GM23338 (cell line): ENCODE results near the gene IFNA16. TPM values are rescaled to one million over a fixed set of nuclear protein-coding genes. Genes with fewer than 3 reads are reported as not detected.
A peak's percentile ranks its signal among the peaks of the same experiment; 100 is the strongest.
"Not testable (repeated sequence)": the region's sequence is repeated elsewhere in the genome, so short reads cannot be mapped to it uniquely, and the experiment has no call there.

ENCODE experiments used
- ATAC-seq: fragments of 200-7000 bp; cut with Tn5 transposase; 3 replicates; pipeline ENCODE4 v1.9.1; 2020
- DNase-seq: peaks from one replicate; pipeline ENCODE4 v3.0.0-alpha.2; 2015; ENCODE audit warnings: low spot score
- H2AFZ ChIP-seq: fragments of 200-600 bp; sonication (generic); 2 replicates; pipeline ENCODE4 v1.8.0; 2016; ENCODE audit warnings: antibody characterized with exemption, mild to moderate bottlenecking, moderate library complexity
- H3F3A ChIP-seq: fragments of 200-600 bp; sonication (generic); replicated peaks from 2 replicates; pipeline ENCODE4 v1.8.0; 2017; ENCODE audit warnings: antibody characterized with exemption, mixed run types, low read depth
- H3K27ac ChIP-seq: fragments of 200-600 bp; sonication (generic); 2 replicates; pipeline ENCODE4 v1.6.1; 2016; ENCODE audit warnings: low read depth
- H3K27me3 ChIP-seq: fragments of 200-600 bp; sonication (generic); 2 replicates; pipeline ENCODE4 v1.8.0; 2016; ENCODE audit warnings: mild to moderate bottlenecking, mixed run types, moderate library complexity; ENCODE audit not compliant: insufficient read depth
- H3K36me3 ChIP-seq: fragments of 200-600 bp; sonication (generic); 2 replicates; pipeline ENCODE4 v1.8.0; 2016; ENCODE audit warnings: mild to moderate bottlenecking; ENCODE audit not compliant: insufficient read depth
- H3K4me1 ChIP-seq: fragments of 200-600 bp; sonication (generic); 2 replicates; pipeline ENCODE4 v1.8.0; 2016; ENCODE audit warnings: mild to moderate bottlenecking, moderate library complexity; ENCODE audit not compliant: insufficient read depth
- H3K4me2 ChIP-seq: fragments of 200-600 bp; sonication (generic); 2 replicates; pipeline ENCODE4 v1.7.1; 2017; ENCODE audit warnings: mixed run types
- H3K4me3 ChIP-seq: fragments of 200-600 bp; sonication (generic); 2 replicates; pipeline ENCODE4 v1.6.1; 2016; ENCODE audit warnings: mixed run types
- H3K79me2 ChIP-seq: fragments of 200-600 bp; sonication (generic); replicated peaks from 2 replicates; pipeline ENCODE4 v1.8.0; 2017; ENCODE audit warnings: mild to moderate bottlenecking; ENCODE audit not compliant: insufficient read depth
- H3K9me2 ChIP-seq: fragments of 200-600 bp; sonication (generic); 2 replicates; pipeline ENCODE4 v1.8.0; 2017; ENCODE audit not compliant: insufficient read depth
- H4K20me1 ChIP-seq: fragments of 200-600 bp; sonication (generic); replicated peaks from 2 replicates; pipeline ENCODE4 v1.8.0; 2017; ENCODE audit warnings: mild to moderate bottlenecking; ENCODE audit not compliant: insufficient read depth
- H3K27ac Mint-ChIP-seq: 2 replicates; pipeline ENCODE4 v1.8.0; 2020; ENCODE audit warnings: inconsistent platforms, mild to moderate bottlenecking, moderate library complexity, mixed read lengths
- H3K27me3 Mint-ChIP-seq: 3 replicates; pipeline ENCODE4 v1.8.0; 2022; ENCODE audit warnings: low read depth, mild to moderate bottlenecking, moderate library complexity, mixed read lengths, inconsistent platforms; ENCODE audit not compliant: insufficient read depth, poor library complexity
- H3K36me3 Mint-ChIP-seq: 3 replicates; pipeline ENCODE4 v1.8.0; 2021; ENCODE audit warnings: low read depth, mild to moderate bottlenecking, inconsistent platforms, moderate library complexity, mixed read lengths
- H3K4me1 Mint-ChIP-seq: 3 replicates; pipeline ENCODE4 v1.8.0; 2020; ENCODE audit warnings: mild to moderate bottlenecking, inconsistent platforms, mixed read lengths
- H3K4me3 Mint-ChIP-seq: 3 replicates; pipeline ENCODE4 v1.8.0; 2021; ENCODE audit warnings: moderate library complexity, mild to moderate bottlenecking, inconsistent platforms, mixed read lengths
- H3K9me3 Mint-ChIP-seq: 3 replicates; pipeline ENCODE4 v1.8.0; 2020; ENCODE audit warnings: moderate library complexity, mild to moderate bottlenecking, inconsistent platforms, mixed read lengths
- EZH2 ChIP-seq: fragments of 200-600 bp; sonication (generic); IDR thresholded peaks from one replicate; pipeline ENCODE4 v1.8.0; 2017; ENCODE audit warnings: antibody characterized with exemption, mild to moderate bottlenecking, low read depth; ENCODE audit not compliant: unreplicated experiment
- EZH2phosphoT487 ChIP-seq: fragments of 200-600 bp; sonication (generic); IDR thresholded peaks from one replicate; pipeline ENCODE4 v1.8.1; 2018; ENCODE audit warnings: antibody characterized with exemption; ENCODE audit not compliant: unreplicated experiment
- NANOG ChIP-seq: IDR thresholded peaks from 2 replicates; pipeline ENCODE4 v1.6.1; 2016; ENCODE audit warnings: antibody characterized with exemption, borderline replicate concordance
- STAT1 ChIP-seq: IDR thresholded peaks from one replicate; pipeline ENCODE4 v1.6.1; 2016; ENCODE audit warnings: antibody characterized with exemption; ENCODE audit not compliant: unreplicated experiment
- ZNF114 ChIP-seq: fragments of 250-450 bp; sonication (Bioruptor Pico); IDR thresholded peaks from 2 replicates; pipeline ENCODE4 v1.5.0; 2020; ENCODE audit warnings: mild to moderate bottlenecking, moderate library complexity
- ZNF331 ChIP-seq: fragments of 250-450 bp; sonication (Bioruptor Pico); IDR thresholded peaks from 2 replicates; pipeline ENCODE4 v1.5.0; 2020; ENCODE audit warnings: low read depth, mild to moderate bottlenecking, moderate library complexity
- polyA plus RNA-seq: library from polyadenylated mRNA; unstranded; fragments of >200 nt; fragmentation: Nextera tagmentation; extraction: Ambion mirVana; gene quantifications from 2 replicates; pipeline ENCODE4 v1.2.1, GENCODE V29; 2016
- total RNA-seq: library from RNA; depleted of rRNA; stranded (reverse); fragments of >200 nt; shearing (Covaris generic); gene quantifications from 2 replicates; pipeline ENCODE4 v1.2.3, GENCODE V29; 2014
- TF ChIP-seq, protein P1 (sequence below), 2 experiments: fragments of 200-600 bp in 1 of 2; sonication (generic) in 1 of 2; conservative IDR thresholded peaks; 2 replicates each; pipeline versions ENCODE4 v1.5.1 to v1.6.1; 2016 to 2017; ENCODE audit warnings: antibody characterized with exemption in 2 of 2, low read depth in 2 of 2, mild to moderate bottlenecking in 2 of 2, moderate library complexity in 1 of 2
- TF ChIP-seq, protein P2 (sequence below): IDR thresholded peaks from 2 replicates; pipeline ENCODE4 v1.6.1; 2016; ENCODE audit warnings: antibody characterized with exemption

IFNA16 gene
- total and polyA plus RNA-seq, 2 experiments from 2014 or later = not detected

DNA sequence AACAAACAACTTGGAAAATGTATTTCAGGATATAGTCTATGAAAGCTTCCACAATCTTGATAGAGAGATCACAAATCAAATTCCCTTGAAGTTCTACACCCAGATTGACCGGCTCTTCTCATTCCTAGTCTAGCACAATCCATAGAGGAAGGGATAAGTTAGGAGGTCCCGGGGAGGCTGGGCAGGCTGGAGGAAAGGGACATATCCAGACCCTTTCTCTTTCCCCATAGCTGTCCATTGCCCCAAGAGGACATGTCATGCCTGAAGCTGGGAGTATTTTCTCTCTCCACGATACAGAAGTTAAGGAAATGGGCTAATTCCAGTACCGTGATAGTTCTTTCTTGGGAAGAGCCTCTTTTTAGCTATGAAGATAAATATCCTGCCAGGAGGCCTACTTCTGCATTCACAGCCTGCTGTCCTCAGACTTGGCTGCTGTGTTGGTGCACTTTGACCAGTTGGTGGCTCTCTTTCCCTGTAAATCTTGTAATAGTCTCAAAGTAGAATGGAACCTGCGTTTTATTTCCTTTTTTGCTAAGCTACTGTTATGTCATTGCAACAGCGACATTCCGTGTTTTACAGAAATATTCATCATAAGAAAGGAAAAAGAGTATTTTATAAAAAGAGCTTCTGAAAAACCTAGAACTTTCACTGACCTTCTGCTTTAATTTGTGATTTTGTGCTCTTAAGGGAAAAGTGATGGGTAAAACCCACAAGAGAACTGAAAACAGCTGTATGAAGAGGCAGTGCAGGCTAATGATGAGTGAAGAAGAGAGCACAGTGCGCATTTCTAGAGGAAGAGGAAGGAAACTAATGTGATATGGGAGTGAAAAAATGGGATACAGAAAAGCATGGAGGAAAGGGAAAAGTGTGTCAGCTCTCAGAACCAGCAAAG is 18.6 kb upstream of the IFNA16 start:
- H3K4me2 ChIP-seq, H3K27ac Mint-ChIP-seq, H3K4me1 ChIP-seq, H4K20me1 ChIP-seq, H3K27me3 ChIP-seq, H3K9me3 Mint-ChIP-seq, H3K27ac ChIP-seq, H3K4me1 Mint-ChIP-seq, H3K36me3 Mint-ChIP-seq, H3K9me2 ChIP-seq, H3K27me3 Mint-ChIP-seq, H3K4me3 Mint-ChIP-seq, H3K4me3 ChIP-seq, H3K79me2 ChIP-seq, H3F3A ChIP-seq, H3K36me3 ChIP-seq, H2AFZ ChIP-seq: not testable (repeated sequence)
- TF ChIP-seq, protein P1, sequence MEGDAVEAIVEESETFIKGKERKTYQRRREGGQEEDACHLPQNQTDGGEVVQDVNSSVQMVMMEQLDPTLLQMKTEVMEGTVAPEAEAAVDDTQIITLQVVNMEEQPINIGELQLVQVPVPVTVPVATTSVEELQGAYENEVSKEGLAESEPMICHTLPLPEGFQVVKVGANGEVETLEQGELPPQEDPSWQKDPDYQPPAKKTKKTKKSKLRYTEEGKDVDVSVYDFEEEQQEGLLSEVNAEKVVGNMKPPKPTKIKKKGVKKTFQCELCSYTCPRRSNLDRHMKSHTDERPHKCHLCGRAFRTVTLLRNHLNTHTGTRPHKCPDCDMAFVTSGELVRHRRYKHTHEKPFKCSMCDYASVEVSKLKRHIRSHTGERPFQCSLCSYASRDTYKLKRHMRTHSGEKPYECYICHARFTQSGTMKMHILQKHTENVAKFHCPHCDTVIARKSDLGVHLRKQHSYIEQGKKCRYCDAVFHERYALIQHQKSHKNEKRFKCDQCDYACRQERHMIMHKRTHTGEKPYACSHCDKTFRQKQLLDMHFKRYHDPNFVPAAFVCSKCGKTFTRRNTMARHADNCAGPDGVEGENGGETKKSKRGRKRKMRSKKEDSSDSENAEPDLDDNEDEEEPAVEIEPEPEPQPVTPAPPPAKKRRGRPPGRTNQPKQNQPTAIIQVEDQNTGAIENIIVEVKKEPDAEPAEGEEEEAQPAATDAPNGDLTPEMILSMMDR (conservative IDR thresholded peaks at IDR 0.05; ENCODE audit: low read depth in 2 of 2) = peak; percentile 65 to 82
- peak; percentile 93 for ATAC-seq
- DNase-seq = peak; percentile 79

DNA sequence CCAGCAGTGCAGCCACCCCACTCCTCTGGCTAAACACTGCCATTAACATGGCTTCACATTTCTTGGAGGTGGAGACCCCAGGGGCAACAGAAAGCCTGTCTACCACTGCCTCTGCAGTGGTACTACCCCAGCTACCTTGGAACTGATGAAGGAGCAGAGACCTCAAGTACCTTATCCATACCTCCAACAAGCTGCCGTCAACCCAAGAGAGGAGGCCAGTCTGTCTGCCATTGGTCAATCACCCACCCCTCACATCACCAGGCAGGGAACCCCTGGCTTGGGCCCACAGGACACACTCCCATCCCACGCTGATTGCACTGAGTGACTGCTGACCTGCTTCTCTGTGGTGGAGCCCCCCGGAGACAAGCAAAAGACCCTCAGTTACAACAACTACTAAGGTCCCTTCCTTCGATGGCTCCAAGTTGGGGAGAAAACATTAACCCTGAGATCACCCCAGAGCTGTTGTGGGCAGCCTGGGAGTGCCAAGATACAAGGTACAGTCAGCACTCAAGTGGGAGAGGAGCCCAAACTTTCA is 17.1 kb upstream of the IFNA16 start:
- Histone ChIP-seq H4K20me1 (no peaks in the 10 kb centered on the region), H2AFZ (no peak overlapping the region), H3K4me2 (no peak overlapping the region), H3K36me3 (no peaks in the 10 kb centered on the region), H3K4me3 (no peak overlapping the region), H3K4me1 (no peaks in the 10 kb centered on the region), H3K27me3 (no peaks in the 10 kb centered on the region), H3K79me2 (no peaks in the 10 kb centered on the region), H3K27ac (no peak overlapping the region), H3F3A (no peaks in the 10 kb centered on the region), H3K9me2 (no peaks in the 10 kb centered on the region)
- Mint-ChIP-seq H3K9me3 (no peaks in the 10 kb centered on the region), H3K36me3 (no peaks in the 10 kb centered on the region), H3K4me3 (no peak overlapping the region), H3K27me3 (peaks cover 4% of the 10 kb centered on the region), H3K4me1 (no peaks in the 10 kb centered on the region), H3K27ac (no peak overlapping the region)
- no peak for DNase-seq
- no peak for ATAC-seq
- TF ChIP-seq STAT1 = no peak
- no peak for TF ChIP-seq EZH2
- no peak for TF ChIP-seq ZNF114 (CRISPR knock-in tag)
- no peak for TF ChIP-seq ZNF331
- TF ChIP-seq, protein P2, sequence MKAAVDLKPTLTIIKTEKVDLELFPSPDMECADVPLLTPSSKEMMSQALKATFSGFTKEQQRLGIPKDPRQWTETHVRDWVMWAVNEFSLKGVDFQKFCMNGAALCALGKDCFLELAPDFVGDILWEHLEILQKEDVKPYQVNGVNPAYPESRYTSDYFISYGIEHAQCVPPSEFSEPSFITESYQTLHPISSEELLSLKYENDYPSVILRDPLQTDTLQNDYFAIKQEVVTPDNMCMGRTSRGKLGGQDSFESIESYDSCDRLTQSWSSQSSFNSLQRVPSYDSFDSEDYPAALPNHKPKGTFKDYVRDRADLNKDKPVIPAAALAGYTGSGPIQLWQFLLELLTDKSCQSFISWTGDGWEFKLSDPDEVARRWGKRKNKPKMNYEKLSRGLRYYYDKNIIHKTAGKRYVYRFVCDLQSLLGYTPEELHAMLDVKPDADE = no peak
- no peak for TF ChIP-seq NANOG
- no peak for TF ChIP-seq EZH2phosphoT487
